Spleen (tissue), 7 donors: ENCODE data around the gene ABCA6.

ENCODE experiments used
- POLR2A ChIP-seq, 3 donors: fragments of 450-650 bp; IDR thresholded peaks; one replicate each; pipeline ENCODE4 v1.5.1; 2017; ENCODE audit warnings: antibody characterized with exemption in 3 of 3, mild to moderate bottlenecking in 1 of 3
- POLR2AphosphoS5 ChIP-seq, 3 donors: sonication (generic); formaldehyde crosslinking; IDR thresholded peaks; one replicate each; pipeline ENCODE4 v1.5.1; 2017; ENCODE audit warnings: antibody characterized with exemption in 3 of 3
- TF ChIP-seq, protein P1 (sequence below), 11 experiments: fragments of 200-600 bp in 7 of 11; fragments of 450-650 bp in 4 of 11; sonication (generic) in 4 of 11; IDR thresholded peaks in 8 of 11; conservative IDR thresholded peaks in 3 of 11; 1 replicate in 7 of 11; 2 replicates in 4 of 11; pipeline versions ENCODE4 v1.4.0 to v1.8.0; 2016 to 2021; ENCODE audit warnings: antibody characterized with exemption in 11 of 11, inconsistent platforms in 4 of 11, mild to moderate bottlenecking in 1 of 11
- donor health status: DM: no; HTN: no; CAD: no; lungs with moderate emphysema.
- donor health status: DM: no; HTN: no; CAD: no.
- donor health status: DM: no; HTN: no; CAD: no.

DNA sequence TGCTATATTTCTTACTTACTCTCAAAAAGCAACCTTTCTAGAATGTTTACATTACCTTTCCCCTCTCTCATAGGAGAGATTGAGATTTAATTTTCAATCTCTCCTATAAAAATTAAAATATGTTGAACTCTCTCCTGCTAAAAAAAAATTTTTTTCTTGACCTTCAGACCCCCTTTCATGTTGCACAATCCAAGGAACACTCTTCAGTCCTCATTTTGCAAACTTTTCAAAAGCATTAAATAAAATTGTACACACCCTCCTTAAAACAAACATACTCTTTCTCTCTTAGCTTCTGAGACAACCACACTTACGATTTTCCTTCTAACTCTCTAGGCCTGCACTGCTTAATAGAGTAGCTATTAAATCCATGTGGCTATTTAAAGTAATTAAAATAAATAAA, 8.6 kb upstream of the ABCA6 start:
- TF ChIP-seq, protein P1, sequence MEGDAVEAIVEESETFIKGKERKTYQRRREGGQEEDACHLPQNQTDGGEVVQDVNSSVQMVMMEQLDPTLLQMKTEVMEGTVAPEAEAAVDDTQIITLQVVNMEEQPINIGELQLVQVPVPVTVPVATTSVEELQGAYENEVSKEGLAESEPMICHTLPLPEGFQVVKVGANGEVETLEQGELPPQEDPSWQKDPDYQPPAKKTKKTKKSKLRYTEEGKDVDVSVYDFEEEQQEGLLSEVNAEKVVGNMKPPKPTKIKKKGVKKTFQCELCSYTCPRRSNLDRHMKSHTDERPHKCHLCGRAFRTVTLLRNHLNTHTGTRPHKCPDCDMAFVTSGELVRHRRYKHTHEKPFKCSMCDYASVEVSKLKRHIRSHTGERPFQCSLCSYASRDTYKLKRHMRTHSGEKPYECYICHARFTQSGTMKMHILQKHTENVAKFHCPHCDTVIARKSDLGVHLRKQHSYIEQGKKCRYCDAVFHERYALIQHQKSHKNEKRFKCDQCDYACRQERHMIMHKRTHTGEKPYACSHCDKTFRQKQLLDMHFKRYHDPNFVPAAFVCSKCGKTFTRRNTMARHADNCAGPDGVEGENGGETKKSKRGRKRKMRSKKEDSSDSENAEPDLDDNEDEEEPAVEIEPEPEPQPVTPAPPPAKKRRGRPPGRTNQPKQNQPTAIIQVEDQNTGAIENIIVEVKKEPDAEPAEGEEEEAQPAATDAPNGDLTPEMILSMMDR (IDR thresholded peaks at IDR 0.05 in 8 of 11, conservative IDR thresholded peaks at IDR 0.05 in 3 of 11) = no peak
- TF ChIP-seq POLR2AphosphoS5 (IDR thresholded peaks at IDR 0.05) (no peak), POLR2A (IDR thresholded peaks at IDR 0.05) (no peak)
